SJCRH30 (cell line): ENCODE data around the gene MRPL40. TPM values are rescaled to one million over a fixed set of nuclear protein-coding genes. Genes with fewer than 3 reads are reported as not detected.
"Not testable (repeated sequence)": the region's sequence is repeated elsewhere in the genome, so short reads cannot be mapped to it uniquely, and the experiment has no call there.

Experiments
- DNase-seq, 2 experiments: peaks; one replicate each; pipeline ENCODE4 v3.0.0-alpha.2; 2015 to 2020
- H3K27ac ChIP-seq: fragments of 250-450 bp; sonication (Bioruptor Pico); 2 replicates; pipeline ENCODE4 v1.5.1; 2020; ENCODE audit warnings: mild to moderate bottlenecking, moderate library complexity
- H3K27me3 ChIP-seq: fragments of 250-450 bp; sonication (Bioruptor Pico); 2 replicates; pipeline ENCODE4 v1.5.1; 2020; ENCODE audit warnings: mild to moderate bottlenecking, moderate library complexity
- H3K36me3 ChIP-seq: fragments of 250-450 bp; sonication (Bioruptor Pico); 2 replicates; pipeline ENCODE4 v1.5.1; 2020; ENCODE audit warnings: mild to moderate bottlenecking, moderate library complexity
- H3K4me1 ChIP-seq: fragments of 250-450 bp; sonication (Bioruptor Pico); 2 replicates; pipeline ENCODE4 v1.5.1; 2020; ENCODE audit warnings: mild to moderate bottlenecking, moderate library complexity
- H3K4me3 ChIP-seq: fragments of 250-450 bp; sonication (Bioruptor Pico); 2 replicates; pipeline ENCODE4 v1.5.1; 2020; ENCODE audit warnings: mild to moderate bottlenecking, moderate library complexity
- H3K9me3 ChIP-seq: fragments of 250-450 bp; sonication (Bioruptor Pico); replicated peaks from 2 replicates; pipeline ENCODE4 v1.5.1; 2020; ENCODE audit warnings: mild to moderate bottlenecking, moderate library complexity
- total RNA-seq: library from RNA; depleted of rRNA; stranded (reverse); fragments of >200 nt; shearing (Covaris generic); gene quantifications from 2 replicates; pipeline ENCODE4 v1.2.3, GENCODE V29; 2014

Gene MRPL40
- total RNA-seq, 1 experiment from 2014 or later = 55.7 TPM

DNA sequence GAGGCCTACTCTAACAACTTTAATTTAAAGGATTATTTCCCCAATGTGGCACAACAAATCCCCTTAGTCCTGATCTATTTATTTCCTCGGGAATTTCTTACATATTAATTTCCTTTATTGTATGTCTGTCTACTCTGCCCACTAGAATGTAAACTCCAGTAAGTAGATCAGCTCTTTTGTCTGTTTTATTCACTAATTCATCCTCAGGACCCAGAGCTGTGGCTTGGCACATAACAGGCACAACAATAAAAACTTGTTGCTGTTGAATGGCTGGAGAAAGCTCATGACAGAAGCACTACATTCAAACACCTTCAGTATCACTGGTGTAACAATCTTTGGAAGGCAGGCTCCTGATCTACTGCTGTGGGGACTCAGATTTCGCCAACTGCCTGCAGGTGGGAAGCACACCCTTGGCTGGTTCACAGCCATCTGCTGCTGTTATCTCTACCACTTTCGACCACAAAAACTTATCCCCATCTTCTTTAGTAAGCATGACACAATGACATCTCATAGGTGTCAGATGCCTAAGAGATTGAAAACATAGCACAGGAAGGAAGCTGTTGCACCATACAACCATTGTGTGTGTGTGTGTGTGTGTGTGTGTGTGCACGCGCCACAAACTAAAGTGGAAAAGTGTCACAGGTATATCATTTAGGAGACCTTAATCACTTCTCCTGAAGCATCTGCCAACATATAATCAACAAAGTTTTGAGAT, 12.7 kb upstream of the MRPL40 start:
- Histone ChIP-seq H3K9me3 (0 out of 2 replicates have a peak, but pooled peaks cover 4% of the 10 kb centered on the region), H3K36me3 (peaks cover 4% of the 10 kb centered on the region; the same call in 1 of the 2 replicates), H3K27ac (no peak overlapping the region), H3K4me1 (no peaks in the 10 kb centered on the region), H3K27me3 (no peaks in the 10 kb centered on the region), H3K4me3 (no peak overlapping the region)
- DNase-seq = no peak

DNA sequence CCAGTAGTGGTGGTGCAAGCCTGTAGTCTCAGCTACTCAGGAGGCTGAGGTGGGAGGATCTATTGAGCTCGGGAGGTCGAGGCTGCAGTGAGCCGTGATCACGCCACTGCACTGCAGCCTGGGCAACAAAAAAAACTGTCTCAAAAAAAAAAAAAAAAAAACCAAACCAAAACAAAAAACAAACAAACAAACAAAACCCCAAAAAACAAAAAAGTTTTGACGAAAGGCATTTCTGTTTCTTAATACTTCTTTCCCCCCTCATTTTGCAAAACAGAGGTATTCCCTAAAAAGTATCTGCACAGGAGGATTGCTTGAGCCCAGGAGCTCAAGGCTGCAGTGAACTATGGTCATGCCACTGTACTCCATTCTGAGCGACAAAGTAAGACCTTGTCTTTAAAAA, 12.0 kb upstream of the MRPL40 start:
- Histone ChIP-seq H3K27ac (no peak overlapping the region), H3K27me3 (no peaks in the 10 kb centered on the region), H3K4me1 (no peaks in the 10 kb centered on the region), H3K9me3 (0 out of 2 replicates have a peak, but pooled peaks cover 4% of the 10 kb centered on the region), H3K36me3 (peaks cover 4% of the 10 kb centered on the region; the same call in 1 of the 2 replicates), H3K4me3 (no peak overlapping the region)
- no peak for DNase-seq

DNA sequence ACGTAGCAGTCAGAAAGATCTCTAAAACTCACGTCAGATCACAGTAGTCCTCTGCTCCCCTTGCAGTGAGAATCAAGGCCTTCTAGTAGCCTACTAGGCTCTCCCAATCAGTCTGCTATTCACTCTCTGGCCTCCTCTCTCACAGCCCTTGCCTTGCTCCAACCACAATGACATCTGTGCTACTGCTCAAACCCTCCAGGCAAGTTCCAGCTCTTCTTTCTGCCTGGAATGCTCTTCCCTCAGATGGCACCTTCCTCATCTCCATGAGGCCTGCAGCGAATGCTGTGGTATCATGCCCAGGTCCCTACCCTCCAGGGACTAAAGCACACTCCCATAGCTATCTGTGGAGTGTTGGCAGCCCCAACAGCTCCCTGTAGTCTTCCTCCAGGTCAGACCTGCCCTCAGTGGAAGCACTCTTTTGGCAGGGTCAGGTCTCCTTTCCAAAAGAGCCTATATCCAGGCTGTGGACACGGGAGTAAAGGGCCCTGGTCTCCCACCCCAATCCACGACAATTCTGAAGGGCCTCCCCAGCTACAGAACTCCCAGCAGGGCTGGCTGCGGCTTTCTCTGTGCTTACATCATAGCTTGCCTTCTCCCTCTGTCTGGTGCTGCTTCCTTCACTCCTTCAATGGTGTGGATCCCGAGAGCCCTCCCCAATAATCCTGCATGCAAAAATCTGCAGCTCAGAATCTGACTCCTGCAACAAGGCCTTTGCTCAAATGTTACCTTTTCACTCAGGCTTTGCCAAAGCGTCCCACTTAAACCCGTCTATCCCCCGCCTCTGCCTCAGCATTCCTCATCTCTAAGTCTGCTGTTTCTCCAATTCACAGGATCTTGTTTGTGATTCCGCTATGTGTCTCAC, 9.7 kb upstream of the MRPL40 start:
- Histone ChIP-seq H3K9me3 (no peaks in the 10 kb centered on the region), H3K4me1 (no peaks in the 10 kb centered on the region), H3K36me3 (no peaks in the 10 kb centered on the region), H3K27me3 (no peaks in the 10 kb centered on the region), H3K4me3 (no peak overlapping the region), H3K27ac (no peak overlapping the region)
- peak in 1 of 2 experiments; percentile 23 for DNase-seq

DNA sequence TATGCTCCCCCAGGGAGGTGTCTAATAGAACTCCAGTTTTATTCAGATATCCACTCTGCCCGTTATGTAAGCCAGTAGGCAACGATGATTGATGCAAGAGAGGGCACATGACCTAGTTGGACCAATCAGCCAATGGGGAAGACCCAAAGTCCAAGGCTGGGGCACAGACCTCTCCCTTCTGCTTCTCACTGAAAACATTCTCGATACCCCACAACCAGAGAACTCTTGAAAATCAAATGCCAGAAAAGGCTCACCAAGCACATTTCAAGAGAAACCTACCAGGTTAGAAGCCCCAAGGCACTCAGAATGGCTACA, 8.2 kb upstream of the MRPL40 start:
- H3K9me3 ChIP-seq = no peaks in the 10 kb centered on the region
- H3K27me3 ChIP-seq = no peaks in the 10 kb centered on the region
- H3K27ac ChIP-seq = no peak overlapping the region
- H3K36me3 ChIP-seq = no peaks in the 10 kb centered on the region
- no peak for DNase-seq
- no peak overlapping the region for H3K4me3 ChIP-seq
- no peaks in the 10 kb centered on the region for H3K4me1 ChIP-seq

DNA sequence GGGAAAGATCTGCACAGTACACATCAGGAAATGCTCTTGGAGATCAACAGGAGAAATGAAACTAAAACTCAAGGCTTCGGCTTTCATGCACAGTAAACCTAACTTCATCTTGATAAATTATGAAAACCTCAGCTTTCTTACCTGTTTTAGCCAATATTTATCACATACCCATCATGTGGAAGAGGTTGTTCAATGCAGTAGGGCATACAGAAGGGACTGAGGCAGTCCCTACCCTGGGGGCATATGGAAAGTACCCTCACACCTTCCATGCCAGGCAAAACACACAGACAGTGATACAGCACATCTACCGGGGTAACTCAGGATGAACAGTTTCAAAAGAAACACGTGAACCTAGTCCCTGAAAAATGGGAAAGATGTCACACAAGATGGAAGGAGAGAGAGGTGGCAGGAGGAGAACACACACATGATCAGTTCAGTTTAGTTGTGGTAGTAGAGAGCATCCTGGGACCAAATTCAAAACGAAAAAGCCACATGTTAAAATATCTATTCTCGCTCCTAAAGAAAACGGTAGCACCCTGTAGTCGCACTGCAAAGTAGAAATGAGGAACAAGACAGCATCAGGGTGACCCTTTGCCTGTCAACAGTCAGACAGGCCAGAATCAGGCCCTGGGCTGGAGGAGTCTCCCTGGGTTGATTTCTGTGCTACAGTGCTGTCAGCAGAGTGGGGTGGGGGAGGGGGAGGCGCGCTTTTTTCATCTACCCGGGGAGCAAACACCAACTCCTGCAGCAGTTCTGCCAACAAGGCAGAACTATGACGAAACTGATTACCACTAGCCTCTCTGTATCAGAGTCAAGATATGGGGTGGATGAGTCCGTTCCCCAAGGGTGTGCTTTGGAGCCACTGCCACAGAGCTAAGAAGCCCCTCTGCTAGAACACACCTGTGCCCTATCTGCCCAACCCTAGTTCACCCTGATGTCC, 2.1 kb upstream of the MRPL40 start:
- H3K4me3 ChIP-seq = peak overlapping the region; percentile 83
- no peaks in the 10 kb centered on the region for H3K27me3 ChIP-seq
- H3K27ac ChIP-seq = peak overlapping the region; percentile 54; the same call in 1 of the 2 replicates
- DNase-seq = peak; percentile 11 to 16
- peaks cover 6% of the 10 kb centered on the region; the same call in 1 of the 2 replicates for H3K4me1 ChIP-seq
- no peaks in the 10 kb centered on the region for H3K9me3 ChIP-seq
- H3K36me3 ChIP-seq = peaks cover 3% of the 10 kb centered on the region; the same call in 1 of the 2 replicates

DNA sequence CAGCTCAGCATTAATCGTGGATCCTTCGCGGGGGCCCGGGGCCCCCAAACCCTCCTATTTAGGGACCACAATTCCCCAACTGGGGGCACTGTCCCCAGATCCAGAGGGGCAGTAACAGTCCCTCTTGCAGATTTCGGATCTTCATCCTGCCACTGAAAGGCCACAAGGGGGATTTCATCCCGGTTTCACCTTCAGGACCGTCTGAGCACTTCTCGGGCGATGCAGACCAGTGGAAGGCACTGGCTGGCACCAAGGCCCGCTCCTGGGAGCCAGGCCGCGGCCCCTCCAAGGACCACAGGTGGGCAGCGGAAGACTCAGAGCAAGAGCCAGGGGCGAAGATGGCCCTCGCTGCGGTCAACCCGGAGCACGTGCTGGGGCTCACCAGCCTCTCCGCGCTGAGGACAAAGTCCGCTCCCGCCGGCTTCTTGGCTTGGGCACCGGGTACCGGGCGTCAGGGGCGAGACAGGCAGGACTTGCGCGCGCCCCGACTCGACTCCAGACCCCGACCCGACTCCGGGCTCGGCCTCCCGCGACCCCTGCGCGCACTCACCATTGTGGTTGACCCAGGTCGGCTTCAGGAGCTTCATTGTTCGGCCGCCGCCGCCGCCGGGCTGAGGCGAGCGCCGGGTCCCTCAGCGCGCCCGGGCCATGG, 1.3 kb upstream of the MRPL40 start:
- Histone ChIP-seq H3K27me3 (no peaks in the 10 kb centered on the region), H3K27ac (peak overlapping the region; percentile 54), H3K4me1 (peaks cover 6% of the 10 kb centered on the region; the same call in 1 of the 2 replicates), H3K36me3 (peaks cover 5% of the 10 kb centered on the region), H3K4me3 (peak overlapping the region; percentile 83), H3K9me3 (no peaks in the 10 kb centered on the region)
- DNase-seq = peak; percentile 21 to 42

DNA sequence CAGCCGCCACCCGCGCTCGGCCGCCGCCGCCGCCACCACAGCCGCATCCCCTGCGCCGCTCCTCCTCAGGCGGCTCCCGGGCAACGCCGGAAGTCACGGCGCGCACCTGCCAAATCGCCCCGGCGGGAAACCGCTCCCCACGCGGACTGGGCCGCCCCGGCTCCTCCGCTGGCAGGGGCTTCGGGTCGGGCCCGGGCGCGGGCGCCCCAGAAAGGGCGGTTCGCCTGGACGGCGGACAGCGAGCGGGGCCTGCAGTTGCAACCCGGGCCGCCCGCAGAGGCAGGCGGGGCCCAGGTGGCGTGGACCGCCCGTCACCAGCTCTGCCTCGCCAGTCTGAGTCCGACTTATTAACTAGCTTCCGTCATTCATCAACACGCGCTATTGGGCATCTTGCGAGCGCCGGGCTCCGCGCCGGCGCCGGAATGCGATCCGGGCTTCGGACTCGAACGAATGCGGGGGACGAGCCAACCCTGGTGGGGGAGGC, 654 bp upstream of the MRPL40 start, which contains the start of gene HIRA:
HIRA (minus strand) TSS at position 85 of the 484 bp plus-strand sequence. CDS start 257 bp downstream, outside the sequence.
- H3K4me1 ChIP-seq = peaks cover 6% of the 10 kb centered on the region; the same call in 1 of the 2 replicates
- H3K27ac ChIP-seq = peak within 1 kb of the TSS; percentile 93
- H3K27me3 ChIP-seq = no peaks in the 10 kb centered on the region
- H3K36me3 ChIP-seq = peaks cover 5% of the 10 kb centered on the region
- peak; percentile 79 to 86 for DNase-seq
- no peaks in the 10 kb centered on the region for H3K9me3 ChIP-seq
- peak within 1 kb of the TSS; percentile 83 for H3K4me3 ChIP-seq

DNA sequence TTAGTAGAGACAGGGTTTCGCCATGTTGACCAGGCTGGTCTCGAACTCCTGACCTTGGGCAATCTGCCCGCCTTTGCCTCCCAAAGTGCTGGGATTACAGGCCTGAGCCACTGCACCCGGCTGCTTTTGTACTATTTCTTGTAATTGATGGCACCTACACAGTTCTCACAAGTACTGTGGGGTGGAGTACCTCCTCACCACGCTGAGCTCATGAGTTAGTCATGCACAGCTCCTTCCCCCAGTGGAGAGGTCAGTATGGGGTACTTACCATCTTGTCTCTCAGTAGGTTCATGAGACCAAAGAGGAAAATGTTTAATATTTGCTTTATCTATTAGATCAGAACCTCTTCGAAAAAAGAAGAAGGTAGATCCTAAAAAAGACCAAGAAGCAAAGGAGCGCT, 2.1 kb downstream of the MRPL40 start:
- Histone ChIP-seq H3K9me3 (no peaks in the 10 kb centered on the region), H3K4me1 (peaks cover 6% of the 10 kb centered on the region; the same call in 1 of the 2 replicates), H3K27me3 (no peaks in the 10 kb centered on the region), H3K27ac (no peak overlapping the region), H3K4me3 (no peak overlapping the region), H3K36me3 (peaks cover 5% of the 10 kb centered on the region)
- DNase-seq = no peak

DNA sequence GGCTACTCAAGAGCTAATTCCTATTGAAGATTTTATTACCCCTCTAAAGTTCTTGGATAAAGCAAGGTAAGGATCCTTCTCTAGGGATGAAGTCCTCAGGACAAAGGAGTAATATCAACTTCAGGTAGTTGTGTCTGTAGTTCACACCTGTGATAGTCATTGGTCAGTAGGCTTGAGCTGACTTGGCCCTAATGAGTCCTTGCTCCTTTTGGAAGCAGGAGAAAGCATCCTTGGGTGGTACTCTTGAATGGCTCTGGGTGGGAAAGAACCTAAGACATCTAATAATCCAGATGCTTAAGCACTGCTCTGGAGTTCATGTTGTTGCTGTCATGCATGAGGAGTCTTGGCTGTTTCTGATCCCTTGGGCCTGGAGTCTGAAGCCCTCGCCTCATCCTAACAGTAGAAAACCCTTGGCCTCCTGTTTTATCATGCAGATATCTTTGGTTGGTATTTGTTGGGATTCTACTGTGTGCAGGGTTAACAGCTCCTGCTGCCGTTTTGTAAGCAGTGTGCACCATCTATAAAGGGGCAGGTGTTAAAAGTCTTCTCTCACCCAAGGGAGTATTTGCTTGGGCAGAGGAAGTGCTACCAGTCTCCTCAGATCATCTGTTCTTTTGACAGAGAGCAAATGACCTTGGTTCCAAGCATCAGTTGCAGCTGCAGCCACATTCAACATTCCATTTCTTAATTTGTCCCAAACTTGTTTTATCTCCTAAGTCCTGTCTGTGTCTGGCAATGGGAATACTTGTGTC, 2.7 kb downstream of the MRPL40 start:
- Histone ChIP-seq H3K36me3 (peaks cover 5% of the 10 kb centered on the region), H3K4me3 (no peak overlapping the region), H3K27me3 (no peaks in the 10 kb centered on the region), H3K4me1 (peaks cover 4% of the 10 kb centered on the region; the same call in 1 of the 2 replicates), H3K27ac (no peak overlapping the region), H3K9me3 (no peaks in the 10 kb centered on the region)
- no peak for DNase-seq

DNA sequence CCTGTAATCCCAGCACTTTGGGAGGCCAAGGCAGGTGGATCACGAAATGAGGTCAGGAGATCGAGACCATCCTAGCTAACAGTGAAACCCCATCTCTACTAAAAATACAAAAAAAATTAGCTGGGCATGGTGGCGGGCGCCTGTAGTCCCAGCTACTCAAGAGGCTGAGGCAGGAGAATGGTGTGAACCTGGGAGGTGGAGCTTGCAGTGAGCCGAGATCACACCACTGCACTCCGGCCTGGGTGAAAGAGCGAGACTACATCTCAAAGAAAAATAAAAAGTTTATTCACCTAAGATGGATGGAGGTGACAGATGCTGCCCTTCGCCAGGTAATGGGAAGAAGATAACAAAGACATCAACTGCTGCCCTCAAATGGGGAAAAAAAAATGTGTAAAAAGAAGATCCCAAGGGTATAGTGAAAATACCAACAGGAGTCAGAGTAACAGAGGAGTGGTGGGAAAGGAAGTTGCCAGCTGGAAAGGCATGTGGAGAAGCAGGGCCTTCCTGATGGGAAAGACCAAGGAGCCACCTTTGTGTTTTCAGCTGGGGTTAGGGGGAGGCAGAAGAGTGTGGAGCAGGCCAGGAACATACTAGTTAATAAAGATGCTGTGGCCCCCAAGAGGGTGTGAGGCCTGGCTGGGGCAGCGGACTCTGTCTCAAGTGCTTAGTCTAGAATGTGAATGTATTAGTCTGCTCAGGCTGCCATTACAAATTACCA, 4.3 kb downstream of the MRPL40 start:
- H3K36me3 ChIP-seq, H3K4me3 ChIP-seq, H3K27ac ChIP-seq, H3K9me3 ChIP-seq, H3K4me1 ChIP-seq, H3K27me3 ChIP-seq, DNase-seq: not testable (repeated sequence)

DNA sequence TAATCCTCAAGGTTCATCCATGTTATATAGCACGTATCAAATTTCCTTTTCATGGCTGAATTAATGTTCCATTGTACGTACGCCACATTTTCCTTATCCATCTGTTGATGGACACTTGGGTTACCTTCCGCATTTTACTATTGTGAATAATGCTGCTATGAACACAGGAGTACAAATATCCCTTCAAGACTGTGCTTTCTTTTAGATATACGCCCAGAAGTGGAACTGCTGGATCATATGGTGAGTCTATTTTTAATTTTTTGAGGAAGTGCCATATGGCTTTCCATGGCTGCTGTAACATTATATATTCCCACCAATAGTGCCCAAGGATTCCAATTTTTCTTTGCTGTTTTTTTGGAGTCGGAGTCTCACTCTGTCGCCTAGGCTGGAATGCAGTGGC, 6.0 kb downstream of the MRPL40 start:
- DNase-seq = no peak
- no peaks in the 10 kb centered on the region for H3K27me3 ChIP-seq
- no peak overlapping the region for H3K27ac ChIP-seq
- peaks cover 13% of the 10 kb centered on the region for H3K36me3 ChIP-seq
- H3K4me1 ChIP-seq = no peaks in the 10 kb centered on the region
- H3K9me3 ChIP-seq = no peaks in the 10 kb centered on the region
- no peak overlapping the region for H3K4me3 ChIP-seq

DNA sequence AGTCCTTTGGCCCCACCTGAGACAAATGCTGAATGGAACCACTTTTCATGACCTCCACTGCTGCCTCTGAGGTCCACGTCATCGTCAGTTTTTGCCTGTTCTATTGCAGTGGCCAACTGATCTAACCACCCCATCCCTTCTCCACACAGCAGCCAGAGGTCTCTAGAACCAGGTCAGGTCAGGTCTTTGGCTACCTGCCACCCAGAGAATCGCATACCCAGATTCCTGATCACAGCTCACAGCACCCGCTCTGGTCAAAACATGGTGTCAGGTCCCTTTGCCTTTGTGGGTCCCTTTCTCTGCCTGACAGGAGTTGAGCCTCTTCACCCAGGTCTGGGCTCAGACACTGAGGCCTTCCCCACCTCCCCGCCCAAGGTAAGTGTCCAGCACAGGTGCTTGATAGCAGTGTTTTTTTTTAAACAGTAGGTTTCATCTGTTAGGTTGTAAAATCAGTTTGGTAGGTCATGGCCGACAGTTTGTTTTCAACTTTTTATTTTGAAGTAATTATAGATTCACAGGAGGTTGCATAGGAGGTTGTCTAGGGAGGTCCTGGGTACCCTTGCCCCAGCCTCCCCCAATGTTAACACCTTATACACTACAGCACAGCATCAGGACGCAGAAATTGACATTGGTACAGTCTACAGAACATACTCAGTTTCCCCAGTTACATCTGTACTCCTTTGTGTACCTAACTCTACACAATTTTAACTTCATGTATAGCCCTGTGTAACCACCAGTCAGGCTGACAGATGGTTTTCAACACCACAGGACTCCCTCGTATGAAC, 8.3 kb downstream of the MRPL40 start:
- peaks cover 20% of the 10 kb centered on the region for H3K36me3 ChIP-seq
- no peaks in the 10 kb centered on the region for H3K9me3 ChIP-seq
- no peaks in the 10 kb centered on the region for H3K4me1 ChIP-seq
- H3K27me3 ChIP-seq = no peaks in the 10 kb centered on the region
- DNase-seq = no peak
- no peak overlapping the region for H3K4me3 ChIP-seq
- H3K27ac ChIP-seq = no peak overlapping the region
